Activated CD8-positive, alpha-beta memory T cell treated with anti-CD3 and anti-CD28 coated beads, Interleukin-2, amount 10 ng/mL, durations not matched to agents 7 days and 5 days (primary cell): ENCODE results near the gene OPCML. TPM values are rescaled to one million over a fixed set of nuclear protein-coding genes. Genes with fewer than 3 reads are reported as not detected.

Experiments
- ATAC-seq: fragments of 150-1000 bp; cut with Tn5 transposase; one replicate; pipeline ENCODE4 v1.10.0; 2021; ENCODE audit warnings: moderate library complexity
- CTCF ChIA-PET: fragments of 350-600 bp; sonication (Branson Sonifier 250); formaldehyde crosslinking; loops from one replicate; lab custom pipeline; 2021; ENCODE audit warnings: antibody characterized with exemption; lab: Charles Lee
- DNase-seq: peaks from one replicate; pipeline ENCODE4 v3.0.0-alpha.2; 2020
- H3K27ac Mint-ChIP-seq: one replicate; pipeline ENCODE4 v1.8.0; 2021; ENCODE audit warnings: mild to moderate bottlenecking, mixed read lengths
- H3K27me3 Mint-ChIP-seq: one replicate; pipeline ENCODE4 v1.8.0; 2021; ENCODE audit warnings: mixed read lengths
- H3K36me3 Mint-ChIP-seq: one replicate; pipeline ENCODE4 v1.8.0; 2021; ENCODE audit warnings: mild to moderate bottlenecking, mixed read lengths
- H3K4me1 Mint-ChIP-seq: one replicate; pipeline ENCODE4 v1.8.0; 2021; ENCODE audit warnings: mixed read lengths
- H3K4me3 Mint-ChIP-seq: one replicate; pipeline ENCODE4 v1.8.0; 2021; ENCODE audit warnings: mild to moderate bottlenecking, moderate library complexity, mixed read lengths
- H3K9me3 Mint-ChIP-seq: one replicate; pipeline ENCODE4 v1.8.0; 2022; ENCODE audit warnings: low read depth, mixed read lengths
- total RNA-seq, 2 experiments: library from RNA; stranded (reverse); gene quantifications; one replicate each; pipeline ENCODE4 v1.2.3, GENCODE V29; 2021

OPCML gene
- total RNA-seq, 2 experiments from 2014 or later = not detected

DNA sequence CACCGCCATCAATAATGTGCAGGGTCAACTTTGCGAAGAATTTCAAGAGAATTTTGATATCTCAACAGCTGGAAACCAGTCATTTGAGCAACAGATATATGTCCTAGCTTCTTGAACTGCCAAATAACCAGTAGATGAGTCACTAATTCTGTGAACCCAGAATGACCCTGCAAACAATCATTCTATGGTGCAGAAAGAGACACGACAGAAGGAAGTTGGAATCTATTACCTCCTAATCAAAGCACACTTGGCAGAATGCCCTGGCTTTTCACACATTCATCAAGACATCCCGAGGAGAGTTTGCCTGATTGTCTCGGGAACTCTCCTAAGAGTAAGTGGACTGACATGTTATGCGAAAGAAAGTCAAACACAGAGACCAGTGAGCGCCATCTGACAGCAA lies 621.1 kb downstream of the OPCML start:
- no peak for ATAC-seq

DNA sequence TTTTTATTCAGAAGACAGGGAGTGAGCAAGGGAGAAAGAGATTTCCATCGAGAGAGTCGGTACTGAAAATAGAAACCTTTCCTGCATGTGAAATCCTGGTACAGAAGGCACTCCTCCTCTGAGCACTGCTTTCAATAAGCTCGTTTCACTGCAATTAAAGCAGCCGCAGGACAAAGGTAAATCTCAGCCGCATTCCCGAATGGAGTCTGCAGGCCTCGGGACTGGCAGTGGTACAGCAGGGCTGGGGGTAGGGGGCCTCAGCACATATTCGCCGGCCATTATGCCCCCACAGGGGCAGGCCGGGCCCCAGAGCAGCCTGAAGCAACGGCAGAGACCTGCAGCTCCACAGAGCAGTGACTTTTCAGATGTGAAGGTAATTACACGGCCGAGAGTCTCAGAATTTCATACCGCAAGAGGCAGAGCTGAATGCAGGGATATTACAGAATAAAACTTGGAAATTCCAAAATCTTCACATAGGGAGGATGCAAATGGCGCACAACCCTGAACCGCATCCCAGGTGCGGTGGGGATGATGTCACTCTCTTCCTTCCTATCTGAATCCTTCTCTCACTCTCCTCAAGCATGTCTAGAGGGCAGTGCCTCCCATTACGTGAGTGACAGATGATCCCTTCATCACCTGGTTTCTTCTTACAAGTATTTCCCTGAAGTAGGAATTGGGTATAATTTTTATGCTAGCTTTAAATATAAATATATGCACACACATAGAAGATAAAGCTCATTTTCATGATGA lies 622.1 kb downstream of the OPCML start:
- Mint-ChIP-seq H3K4me3 (no peak overlapping the region), H3K27me3 (no peaks in the 10 kb centered on the region), H3K27ac (no peak overlapping the region), H3K9me3 (no peaks in the 10 kb centered on the region), H3K36me3 (no peaks in the 10 kb centered on the region), H3K4me1 (no peaks in the 10 kb centered on the region)
- DNase-seq (no peak), ATAC-seq (no peak)
- CTCF ChIA-PET = no interaction called here

More for the DNA sequence above, 621.1 kb downstream of the OPCML start:
- Mint-ChIP-seq H3K4me1 (no peaks in the 10 kb centered on the region), H3K27me3 (no peaks in the 10 kb centered on the region), H3K36me3 (no peaks in the 10 kb centered on the region), H3K9me3 (no peaks in the 10 kb centered on the region), H3K27ac (no peak overlapping the region), H3K4me3 (no peak overlapping the region)
- CTCF ChIA-PET = no interaction called here
- DNase-seq = no peak

DNA sequence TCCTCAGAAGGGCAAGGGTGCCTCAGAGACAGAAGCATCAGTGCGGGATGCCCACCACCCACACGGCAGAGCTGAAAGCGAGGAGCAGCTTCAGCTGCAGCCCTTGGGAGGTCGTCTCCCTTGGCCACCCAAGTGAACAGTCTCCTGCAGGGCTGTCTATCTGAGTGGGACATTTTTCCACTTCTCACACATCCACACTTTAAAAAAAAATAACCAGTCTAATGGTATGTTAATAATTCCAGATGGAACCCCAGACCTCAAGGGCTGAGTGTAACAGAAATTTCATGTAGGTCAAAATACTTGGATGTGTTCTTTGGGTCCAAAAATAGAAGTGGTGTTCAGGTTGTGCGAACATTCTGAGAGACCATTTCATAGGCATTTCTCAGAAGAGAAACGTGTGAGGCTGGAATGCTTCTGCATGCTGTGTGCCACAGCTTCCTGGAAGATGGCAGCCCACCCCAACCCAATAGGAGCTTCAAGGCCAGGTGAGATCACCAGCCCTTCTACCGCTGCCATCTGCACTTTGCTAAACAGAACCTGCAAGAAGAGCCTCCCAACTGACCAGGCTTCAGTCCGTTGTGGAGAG lies 623.2 kb downstream of the OPCML start:
- Mint-ChIP-seq H3K36me3 (no peaks in the 10 kb centered on the region), H3K27me3 (no peaks in the 10 kb centered on the region), H3K9me3 (no peaks in the 10 kb centered on the region), H3K27ac (no peak overlapping the region), H3K4me1 (no peaks in the 10 kb centered on the region), H3K4me3 (no peak overlapping the region)
- ATAC-seq = no peak
- CTCF ChIA-PET = no interaction called here
- no peak for DNase-seq

DNA sequence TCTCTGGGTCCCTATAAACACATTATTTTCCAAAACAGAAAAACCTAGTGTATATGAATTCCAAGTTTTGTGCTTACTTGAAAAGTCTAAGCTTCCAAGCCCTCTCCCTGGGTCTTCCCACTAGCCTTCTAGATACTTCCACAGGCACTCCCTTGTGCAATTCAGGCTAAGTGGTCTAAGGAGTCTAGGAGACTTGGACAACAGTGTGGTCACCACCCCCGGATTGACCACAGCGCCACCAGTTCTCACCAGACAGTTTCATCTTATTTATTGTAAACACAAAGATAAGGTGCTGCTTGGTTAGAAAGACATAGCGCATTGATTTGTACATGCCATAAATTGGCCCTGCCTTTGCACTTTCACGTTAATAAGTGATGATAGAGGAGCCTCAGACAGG lies 623.9 kb downstream of the OPCML start:
- ATAC-seq (no peak), DNase-seq (no peak)
- Mint-ChIP-seq H3K4me3 (no peak overlapping the region), H3K9me3 (no peaks in the 10 kb centered on the region), H3K27me3 (no peaks in the 10 kb centered on the region), H3K27ac (no peak overlapping the region), H3K4me1 (no peaks in the 10 kb centered on the region), H3K36me3 (no peaks in the 10 kb centered on the region)
- CTCF ChIA-PET = no interaction called here

DNA sequence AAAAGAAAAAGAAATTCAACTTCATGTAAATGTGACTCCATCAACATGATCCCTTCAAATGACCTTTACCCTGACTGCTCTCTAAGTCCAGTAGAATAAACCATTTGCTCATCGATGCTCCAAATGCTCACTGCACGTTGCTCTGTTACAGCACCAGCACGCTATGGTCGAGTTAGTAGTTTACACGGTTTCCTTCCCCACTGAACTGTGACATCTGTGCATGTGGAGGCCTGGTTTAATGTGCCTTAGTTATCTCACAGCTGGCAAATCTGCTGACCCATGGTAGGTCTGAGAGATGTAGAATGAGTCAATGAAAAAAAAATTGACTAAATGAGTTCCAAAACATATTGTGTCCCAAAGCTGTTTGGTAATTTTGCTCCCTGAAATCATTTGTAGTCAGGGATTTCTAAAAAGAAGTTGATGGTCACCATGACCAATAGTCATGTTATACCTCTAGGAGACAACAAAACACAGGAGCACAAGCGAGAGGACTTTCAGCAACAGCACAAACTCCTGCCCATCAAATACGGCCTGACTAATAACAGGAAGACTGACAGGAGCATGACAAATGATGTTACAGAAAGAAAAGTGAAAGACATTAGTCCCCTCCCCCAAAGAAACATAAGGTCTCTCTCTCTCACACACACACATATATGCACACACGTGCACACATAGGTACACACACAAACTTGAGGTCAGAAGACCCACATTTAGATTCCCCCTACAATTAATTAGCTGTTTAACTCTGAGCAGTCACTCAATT lies 624.5 kb downstream of the OPCML start:
- CTCF ChIA-PET = no interaction called here
- no peak for DNase-seq
- no peaks in the 10 kb centered on the region for H3K36me3 Mint-ChIP-seq
- no peak overlapping the region for H3K4me3 Mint-ChIP-seq
- H3K9me3 Mint-ChIP-seq = no peaks in the 10 kb centered on the region
- no peaks in the 10 kb centered on the region for H3K4me1 Mint-ChIP-seq
- H3K27ac Mint-ChIP-seq = no peak overlapping the region
- no peak for ATAC-seq
- no peaks in the 10 kb centered on the region for H3K27me3 Mint-ChIP-seq

DNA sequence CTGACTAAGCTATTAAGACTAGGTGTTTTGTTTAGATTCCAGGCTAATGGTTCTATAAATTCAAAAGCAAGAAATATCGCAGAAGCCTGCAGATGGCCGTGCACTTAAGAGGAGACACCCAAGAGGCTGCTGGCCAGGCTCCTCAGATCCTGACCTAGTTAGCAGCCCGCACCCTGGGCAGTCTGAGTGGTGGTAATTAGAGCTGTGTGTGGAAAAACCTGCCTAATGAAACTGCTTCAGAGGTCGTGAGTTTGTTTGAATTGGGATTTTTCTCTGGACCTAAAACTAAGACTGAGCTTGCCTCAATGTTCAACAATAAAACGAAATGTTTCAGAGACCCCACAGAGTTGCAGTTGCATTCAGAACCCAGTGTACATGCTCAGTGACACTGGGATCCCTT lies 627.7 kb downstream of the OPCML start:
- H3K4me1 Mint-ChIP-seq = no peaks in the 10 kb centered on the region
- no peaks in the 10 kb centered on the region for H3K36me3 Mint-ChIP-seq
- no peak overlapping the region for H3K27ac Mint-ChIP-seq
- no peak overlapping the region for H3K4me3 Mint-ChIP-seq
- no peaks in the 10 kb centered on the region for H3K9me3 Mint-ChIP-seq
- ATAC-seq (no peak), DNase-seq (no peak)
- no peaks in the 10 kb centered on the region for H3K27me3 Mint-ChIP-seq
- CTCF ChIA-PET = interaction anchor here (0.6 to 1.2 kb wide), 2 partner anchors 11 to 21 kb away, joined by 3 read pairs; no protein-coding TSS in a partner anchor

DNA sequence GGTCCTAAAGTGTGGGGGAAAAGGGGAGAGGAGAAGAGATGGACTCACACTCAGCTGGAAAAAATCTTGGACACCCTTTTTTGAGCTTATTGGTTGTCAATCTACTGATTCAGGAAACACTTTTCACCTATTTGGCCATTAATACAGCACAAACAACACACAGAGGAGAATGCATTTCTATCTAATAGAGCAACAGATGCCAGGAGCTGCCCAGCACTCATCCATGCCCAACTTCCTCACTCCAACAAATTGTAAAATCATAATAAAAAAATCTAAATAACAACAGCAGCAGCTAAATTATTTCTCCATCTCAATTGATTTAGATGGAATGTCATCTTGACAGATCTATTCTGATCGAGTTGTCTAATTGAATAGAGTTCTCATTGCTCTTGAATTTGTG lies 628.2 kb downstream of the OPCML start:
- Mint-ChIP-seq H3K9me3 (no peaks in the 10 kb centered on the region), H3K4me3 (no peak overlapping the region), H3K36me3 (no peaks in the 10 kb centered on the region), H3K4me1 (no peaks in the 10 kb centered on the region), H3K27me3 (no peaks in the 10 kb centered on the region), H3K27ac (no peak overlapping the region)
- CTCF ChIA-PET = interaction anchor here (1.2 kb wide), 1 partner anchor 11 kb away, joined by 3 read pairs; no protein-coding TSS in a partner anchor
- ATAC-seq (no peak), DNase-seq (no peak)

DNA sequence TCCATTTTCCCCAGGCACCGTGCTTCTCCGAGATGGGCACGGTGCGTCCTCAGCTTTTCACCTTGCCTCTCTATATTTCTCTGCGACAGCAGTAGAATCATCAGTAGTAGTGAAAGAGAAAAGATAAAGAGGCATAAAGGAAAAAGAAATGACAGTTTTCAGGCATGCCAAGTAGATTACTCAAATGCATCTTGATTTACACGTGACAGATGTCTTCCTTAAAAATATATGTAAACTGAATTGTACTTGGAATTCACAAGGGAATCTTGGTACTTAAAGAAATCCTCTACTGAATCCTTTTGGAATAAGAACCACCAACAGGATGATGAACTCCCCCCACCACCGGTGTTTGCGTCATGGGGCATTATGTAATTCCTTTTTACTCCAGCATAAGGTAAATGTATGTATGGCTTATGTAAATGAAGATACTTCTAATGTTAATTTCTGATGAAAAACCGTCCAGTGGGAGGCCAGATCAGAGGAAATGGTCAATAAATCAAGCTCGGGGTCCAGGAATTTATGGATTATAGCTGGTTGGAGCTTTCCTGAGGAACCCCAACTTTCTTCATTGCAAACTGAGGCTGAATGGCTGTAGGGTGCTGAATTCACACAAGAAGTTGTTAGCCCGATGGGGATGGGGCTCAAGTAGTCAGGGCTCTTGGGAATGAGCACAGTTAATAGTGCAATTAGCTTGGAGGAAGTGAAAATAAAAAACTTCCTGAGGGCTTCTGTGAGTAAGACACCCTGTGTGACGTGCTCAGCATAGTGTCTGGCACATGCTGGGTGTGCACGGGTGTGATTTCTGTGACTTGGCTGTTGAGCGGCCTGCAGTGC lies 630.4 kb downstream of the OPCML start:
- Mint-ChIP-seq H3K27me3 (no peaks in the 10 kb centered on the region), H3K27ac (no peak overlapping the region), H3K4me3 (no peak overlapping the region), H3K36me3 (no peaks in the 10 kb centered on the region), H3K9me3 (no peaks in the 10 kb centered on the region), H3K4me1 (no peaks in the 10 kb centered on the region)
- ATAC-seq = no peak
- CTCF ChIA-PET = no interaction called here
- no peak for DNase-seq

DNA sequence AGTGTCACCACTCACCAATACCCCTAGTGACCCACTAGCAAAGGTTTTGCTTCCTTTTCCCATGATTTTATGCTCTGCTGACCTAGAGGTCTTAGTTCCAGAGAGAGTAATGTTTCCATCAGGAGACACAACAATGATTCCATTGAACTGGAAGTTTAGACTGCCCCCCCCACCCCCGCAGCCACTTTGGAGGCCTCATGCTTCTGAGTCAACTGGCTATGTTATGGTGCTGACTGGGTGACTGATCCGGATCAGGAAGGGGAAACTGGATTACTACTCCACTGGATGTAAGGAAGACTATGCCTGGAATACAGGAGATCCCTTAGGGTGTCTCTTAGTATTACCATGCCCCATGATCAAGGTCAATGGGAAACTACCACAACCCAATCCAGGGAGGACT lies 633.6 kb downstream of the OPCML start:
- no peaks in the 10 kb centered on the region for H3K9me3 Mint-ChIP-seq
- no peak overlapping the region for H3K4me3 Mint-ChIP-seq
- H3K36me3 Mint-ChIP-seq = no peaks in the 10 kb centered on the region
- DNase-seq = no peak
- H3K4me1 Mint-ChIP-seq = no peaks in the 10 kb centered on the region
- no peaks in the 10 kb centered on the region for H3K27me3 Mint-ChIP-seq
- ATAC-seq = no peak
- H3K27ac Mint-ChIP-seq = no peak overlapping the region
- CTCF ChIA-PET = no interaction called here

DNA sequence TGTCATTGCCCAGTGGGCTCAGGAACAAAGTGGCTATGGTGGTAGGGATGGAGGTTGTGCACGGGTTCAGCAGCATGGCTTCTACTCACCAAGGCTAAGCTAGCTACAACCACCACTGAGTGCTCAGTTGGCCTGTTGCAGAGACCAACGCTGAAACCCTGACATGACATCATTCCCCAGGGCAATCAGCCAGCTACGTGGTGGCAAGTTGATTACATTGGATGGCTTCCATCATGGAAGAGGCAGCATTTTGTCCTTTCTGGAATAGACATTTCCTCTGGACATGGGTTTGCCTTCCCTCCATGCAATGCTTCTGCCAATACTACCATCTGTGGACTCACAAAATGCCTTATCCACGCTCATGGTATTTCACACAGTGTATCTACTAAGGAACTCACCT lies 634.3 kb downstream of the OPCML start:
- H3K4me3 Mint-ChIP-seq = no peak overlapping the region
- H3K4me1 Mint-ChIP-seq = no peaks in the 10 kb centered on the region
- no peaks in the 10 kb centered on the region for H3K36me3 Mint-ChIP-seq
- no peaks in the 10 kb centered on the region for H3K27me3 Mint-ChIP-seq
- H3K27ac Mint-ChIP-seq = no peak overlapping the region
- ATAC-seq (no peak), DNase-seq (no peak)
- CTCF ChIA-PET = no interaction called here
- H3K9me3 Mint-ChIP-seq = no peaks in the 10 kb centered on the region

DNA sequence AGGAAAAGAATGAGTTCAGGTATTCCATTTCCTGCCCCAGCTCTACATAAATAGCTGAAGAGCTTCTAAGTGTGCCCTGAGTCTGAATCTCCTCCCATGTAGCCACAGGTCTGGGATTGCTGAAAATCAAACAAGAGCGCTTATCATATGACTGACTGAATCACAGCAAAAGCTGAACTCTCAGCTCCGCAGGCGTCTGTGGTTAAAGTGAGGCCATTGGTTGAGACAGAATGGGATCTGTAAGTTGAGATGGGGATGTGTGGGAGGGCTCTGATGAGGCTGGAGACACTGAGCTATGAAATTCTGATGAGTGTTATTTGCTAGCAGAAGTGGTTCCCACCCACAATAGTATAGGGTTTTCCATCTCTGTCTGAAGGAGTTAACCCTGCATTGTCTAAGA lies 637.0 kb downstream of the OPCML start:
- no peaks in the 10 kb centered on the region for H3K27me3 Mint-ChIP-seq
- CTCF ChIA-PET = no interaction called here
- H3K4me3 Mint-ChIP-seq = no peak overlapping the region
- H3K9me3 Mint-ChIP-seq = no peaks in the 10 kb centered on the region
- no peaks in the 10 kb centered on the region for H3K36me3 Mint-ChIP-seq
- DNase-seq (no peak), ATAC-seq (no peak)
- no peak overlapping the region for H3K27ac Mint-ChIP-seq
- no peaks in the 10 kb centered on the region for H3K4me1 Mint-ChIP-seq

DNA sequence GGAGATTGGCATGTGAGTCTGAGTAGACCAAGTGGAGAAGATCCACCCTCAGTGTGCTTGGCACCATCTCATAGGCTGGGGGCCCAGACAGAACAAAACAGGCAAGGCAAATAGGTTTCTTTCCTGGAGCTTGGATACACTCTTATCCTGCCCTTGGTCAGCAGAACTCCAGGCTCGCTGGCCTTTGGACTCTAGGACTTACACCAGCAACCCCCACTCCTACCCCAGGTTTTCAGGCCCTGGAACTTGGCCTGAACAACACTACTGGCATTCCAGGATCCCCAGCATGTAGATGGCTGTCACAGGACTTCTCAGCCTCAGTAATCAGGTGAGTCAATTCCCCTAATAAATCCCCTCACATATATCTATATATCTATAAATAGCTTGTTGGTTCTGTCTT lies 637.7 kb downstream of the OPCML start:
- no peaks in the 10 kb centered on the region for H3K4me1 Mint-ChIP-seq
- H3K4me3 Mint-ChIP-seq = no peak overlapping the region
- no peaks in the 10 kb centered on the region for H3K9me3 Mint-ChIP-seq
- H3K27me3 Mint-ChIP-seq = no peaks in the 10 kb centered on the region
- no peak for DNase-seq
- H3K27ac Mint-ChIP-seq = no peak overlapping the region
- no peaks in the 10 kb centered on the region for H3K36me3 Mint-ChIP-seq
- CTCF ChIA-PET = no interaction called here
- no peak for ATAC-seq

DNA sequence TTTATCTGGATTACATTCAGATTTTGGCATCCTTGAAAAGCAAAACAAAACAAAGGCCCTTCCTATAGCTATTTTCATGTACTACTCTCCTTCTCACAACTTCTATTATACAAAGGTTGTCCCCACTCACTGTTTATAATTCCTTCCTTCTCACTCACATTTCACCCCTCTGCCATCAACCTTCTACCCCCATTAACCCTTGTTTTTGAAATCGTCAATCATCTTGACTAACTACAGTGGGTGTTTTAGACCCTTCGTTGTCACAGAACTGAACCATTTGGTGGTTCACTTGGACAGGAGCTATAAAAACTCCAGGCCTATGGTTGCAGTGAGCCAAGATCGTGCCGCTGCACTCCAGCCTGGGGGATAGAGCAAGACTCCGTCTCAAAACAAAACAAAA lies 639.4 kb downstream of the OPCML start:
- Mint-ChIP-seq H3K27ac (no peak overlapping the region), H3K36me3 (no peaks in the 10 kb centered on the region), H3K27me3 (no peaks in the 10 kb centered on the region), H3K4me3 (no peak overlapping the region), H3K4me1 (no peaks in the 10 kb centered on the region), H3K9me3 (no peaks in the 10 kb centered on the region)
- ATAC-seq = no peak
- CTCF ChIA-PET = interaction anchor here (1.0 kb wide), 1 partner anchor 11 kb away, joined by 3 read pairs; no protein-coding TSS in a partner anchor
- DNase-seq = no peak
